HG03025 (cell line): ENCODE results near the gene LCE2D.
"Not testable (repeated sequence)": the region's sequence is repeated elsewhere in the genome, so short reads cannot be mapped to it uniquely, and the experiment has no call there.

Experiments
- ATAC-seq: cut with Tn5 transposase; IDR thresholded peaks from one replicate; pipeline ENCODE4 v1.9.1; 2021; ENCODE audit warnings: mild to moderate bottlenecking, moderate library complexity; ENCODE audit not compliant: unreplicated experiment, low FRiP score

LCE2D gene

GRCh38 chr1:152663098-152663497 is at the start of gene LCE2D:
TSS of gene LCE2D (plus strand) at chr1:152663380. CDS start at chr1:152664106, 726 bp downstream.
- ATAC-seq: no peak

- ATAC-seq: no peak
Measured at GRCh38 chr1:152613511-152613910, 49.7 kb upstream of the LCE2D start, which contains the start of gene LCE3B. TSS of gene LCE3B (plus strand) at chr1:152613811. CDS start at chr1:152613811, 0 bp downstream.

- no peak for ATAC-seq
Measured at GRCh38 chr1:152621993-152622392, 41.2 kb upstream of the LCE2D start.

GRCh38 chr1:152622803-152623202 is 40.4 kb upstream of the LCE2D start, which contains the start of gene LCE3A:
TSS of gene LCE3A (minus strand) at chr1:152623103. CDS start at chr1:152623103, 0 bp downstream.
- no peak for ATAC-seq

GRCh38 chr1:152623203-152623844 is 39.9 kb upstream of the LCE2D start:
- ATAC-seq: no peak

- ATAC-seq: no peak
Measured at GRCh38 chr1:152626744-152627143, 36.4 kb upstream of the LCE2D start.

- no peak for ATAC-seq
Measured at GRCh38 chr1:152630596-152630995, 32.6 kb upstream of the LCE2D start.

- ATAC-seq: no peak
Measured at GRCh38 chr1:152640351-152640750, 22.8 kb upstream of the LCE2D start.

- no peak for ATAC-seq
Measured at GRCh38 chr1:152643945-152644344, 19.2 kb upstream of the LCE2D start.

- no peak for ATAC-seq
Measured at GRCh38 chr1:152645146-152645545, 18.0 kb upstream of the LCE2D start.

GRCh38 chr1:152646656-152647055 is 16.5 kb upstream of the LCE2D start:
- no peak for ATAC-seq

GRCh38 chr1:152654110-152654509 is 9.1 kb upstream of the LCE2D start:
- no peak for ATAC-seq

GRCh38 chr1:152656459-152656858 is 6.7 kb upstream of the LCE2D start:
- ATAC-seq: no peak

- ATAC-seq: no peak
Measured at GRCh38 chr1:152657677-152658076, 5.5 kb upstream of the LCE2D start.

- no peak for ATAC-seq
Measured at GRCh38 chr1:152658649-152659048, 4.5 kb upstream of the LCE2D start.

GRCh38 chr1:152666171-152666570 is 3.0 kb downstream of the LCE2D start:
- ATAC-seq: not testable (repeated sequence)

GRCh38 chr1:152667648-152668047 is 4.5 kb downstream of the LCE2D start:
- ATAC-seq: no peak

- no peak for ATAC-seq
Measured at GRCh38 chr1:152673016-152673415, 9.8 kb downstream of the LCE2D start.

GRCh38 chr1:152674983-152675382 is 11.8 kb downstream of the LCE2D start, which contains the start of gene LCE2C:
TSS of gene LCE2C (plus strand) at chr1:152675279. CDS start at chr1:152676016, 737 bp downstream.
- not testable (repeated sequence) for ATAC-seq

- ATAC-seq: no peak
Measured at GRCh38 chr1:152679459-152679858, 16.3 kb downstream of the LCE2D start.

GRCh38 chr1:152681616-152682015 is 18.4 kb downstream of the LCE2D start:
- no peak for ATAC-seq

GRCh38 chr1:152683846-152684245 is 20.7 kb downstream of the LCE2D start:
- no peak for ATAC-seq
